Right atrium auricular region (tissue), 2 donors: ENCODE results near the gene BBS9. TPM values are rescaled to one million over a fixed set of nuclear protein-coding genes. Genes with fewer than 3 reads are reported as not detected.

Experiments used
- DNase-seq: peaks from one replicate; pipeline ENCODE4 v3.0.0-alpha.2; 2019; ENCODE audit warnings: low spot score
- H3K27ac ChIP-seq, 2 donors: fragments of 200-600 bp; sonication (generic); 1 replicate in 1 of 2; 2 replicates in 1 of 2; pipeline ENCODE4 v1.5.1; 2016 to 2019
- H3K27me3 ChIP-seq, 2 donors: fragments of 200-600 bp; sonication (generic); one replicate each; pipeline versions ENCODE4 v1.5.1 to v1.6.0; 2017 to 2019
- H3K36me3 ChIP-seq: fragments of 200-600 bp; sonication (generic); one replicate; pipeline ENCODE4 v1.5.1; 2016
- H3K4me1 ChIP-seq, 2 donors: fragments of 200-600 bp; sonication (generic); one replicate each; pipeline versions ENCODE4 v1.5.1 to v1.6.0; 2017 to 2019
- H3K4me3 ChIP-seq, 2 donors: fragments of 200-600 bp; sonication (generic); 1 replicate in 1 of 2; 2 replicates in 1 of 2; pipeline ENCODE4 v1.5.1; 2017 to 2019; ENCODE audit warnings: mild to moderate bottlenecking in 1 of 2, moderate library complexity in 1 of 2
- H3K9me3 ChIP-seq, 2 donors: fragments of 200-600 bp; sonication (generic); one replicate each; pipeline ENCODE4 v1.5.1; 2019
- total RNA-seq, 2 donors: library from RNA; depleted of rRNA; stranded (reverse); fragments of >200 nt; gene quantifications; one replicate each; pipeline ENCODE4 v1.1.0, GENCODE V29; 2016
- TF ChIP-seq, protein P1 (sequence below), 2 donors: fragments of 200-600 bp; sonication (generic); IDR thresholded peaks; one replicate each; pipeline ENCODE4 v1.5.1; 2019; ENCODE audit warnings: antibody characterized with exemption in 2 of 2

Gene BBS9
- total RNA-seq, 2 donors from 2014 or later: 13.3 to 13.8 TPM

DNA sequence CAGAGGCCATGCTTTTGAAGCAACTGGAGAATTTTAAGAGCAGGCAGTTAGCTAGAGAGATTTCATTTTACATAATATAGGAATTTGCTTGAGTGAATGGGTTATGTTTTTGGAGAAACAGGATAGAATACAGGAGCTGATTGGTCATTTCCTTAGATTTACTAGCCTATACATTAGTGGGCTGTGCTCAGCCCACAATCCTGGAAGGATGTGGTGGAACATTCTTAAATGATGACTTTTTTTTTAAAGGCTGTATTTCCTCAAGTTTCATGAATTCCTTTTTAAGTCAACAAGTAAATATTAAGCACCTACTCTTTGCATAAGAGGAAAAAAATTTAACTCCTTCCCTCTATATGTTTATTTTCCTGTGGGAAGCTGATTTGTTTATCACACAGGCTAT lies 461.6 kb downstream of the BBS9 start:
- H3K4me1 ChIP-seq: no peaks in the 10 kb centered on the region
- no peaks in the 10 kb centered on the region for H3K36me3 ChIP-seq
- TF ChIP-seq, protein P1, sequence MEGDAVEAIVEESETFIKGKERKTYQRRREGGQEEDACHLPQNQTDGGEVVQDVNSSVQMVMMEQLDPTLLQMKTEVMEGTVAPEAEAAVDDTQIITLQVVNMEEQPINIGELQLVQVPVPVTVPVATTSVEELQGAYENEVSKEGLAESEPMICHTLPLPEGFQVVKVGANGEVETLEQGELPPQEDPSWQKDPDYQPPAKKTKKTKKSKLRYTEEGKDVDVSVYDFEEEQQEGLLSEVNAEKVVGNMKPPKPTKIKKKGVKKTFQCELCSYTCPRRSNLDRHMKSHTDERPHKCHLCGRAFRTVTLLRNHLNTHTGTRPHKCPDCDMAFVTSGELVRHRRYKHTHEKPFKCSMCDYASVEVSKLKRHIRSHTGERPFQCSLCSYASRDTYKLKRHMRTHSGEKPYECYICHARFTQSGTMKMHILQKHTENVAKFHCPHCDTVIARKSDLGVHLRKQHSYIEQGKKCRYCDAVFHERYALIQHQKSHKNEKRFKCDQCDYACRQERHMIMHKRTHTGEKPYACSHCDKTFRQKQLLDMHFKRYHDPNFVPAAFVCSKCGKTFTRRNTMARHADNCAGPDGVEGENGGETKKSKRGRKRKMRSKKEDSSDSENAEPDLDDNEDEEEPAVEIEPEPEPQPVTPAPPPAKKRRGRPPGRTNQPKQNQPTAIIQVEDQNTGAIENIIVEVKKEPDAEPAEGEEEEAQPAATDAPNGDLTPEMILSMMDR (IDR thresholded peaks at IDR 0.05): no peak

DNA sequence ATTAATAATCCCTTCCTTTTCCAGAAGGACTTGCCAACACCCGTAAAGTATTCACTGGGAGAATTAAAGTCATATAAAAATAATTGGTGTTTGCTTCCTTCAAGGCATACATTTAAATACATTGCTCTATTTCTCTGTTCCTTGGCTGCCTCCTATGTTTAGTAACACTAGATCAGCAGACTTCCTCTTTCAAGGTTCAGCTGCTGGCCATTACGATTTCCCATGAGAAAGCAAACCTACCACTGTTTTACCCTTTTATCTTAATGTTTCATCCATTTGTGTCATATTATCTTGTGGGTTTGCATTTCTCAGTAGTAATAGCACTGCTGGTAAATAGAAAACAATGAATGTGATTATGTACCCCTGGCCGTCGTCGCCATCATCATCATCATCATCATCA lies 462.1 kb downstream of the BBS9 start:
- no peaks in the 10 kb centered on the region for H3K27me3 ChIP-seq
- H3K36me3 ChIP-seq: no peaks in the 10 kb centered on the region
- no peak overlapping the region for H3K27ac ChIP-seq
- H3K9me3 ChIP-seq: no peaks in the 10 kb centered on the region
- H3K4me1 ChIP-seq: no peaks in the 10 kb centered on the region
- no peak overlapping the region for H3K4me3 ChIP-seq
- DNase-seq: no peak
- TF ChIP-seq, protein P1 (IDR thresholded peaks at IDR 0.05): no peak

More for the DNA sequence above, 461.6 kb downstream of the BBS9 start:
- no peaks in the 10 kb centered on the region for H3K27me3 ChIP-seq
- H3K4me3 ChIP-seq: no peak overlapping the region
- H3K27ac ChIP-seq: no peak overlapping the region
- DNase-seq: no peak
- H3K9me3 ChIP-seq: no peaks in the 10 kb centered on the region

DNA sequence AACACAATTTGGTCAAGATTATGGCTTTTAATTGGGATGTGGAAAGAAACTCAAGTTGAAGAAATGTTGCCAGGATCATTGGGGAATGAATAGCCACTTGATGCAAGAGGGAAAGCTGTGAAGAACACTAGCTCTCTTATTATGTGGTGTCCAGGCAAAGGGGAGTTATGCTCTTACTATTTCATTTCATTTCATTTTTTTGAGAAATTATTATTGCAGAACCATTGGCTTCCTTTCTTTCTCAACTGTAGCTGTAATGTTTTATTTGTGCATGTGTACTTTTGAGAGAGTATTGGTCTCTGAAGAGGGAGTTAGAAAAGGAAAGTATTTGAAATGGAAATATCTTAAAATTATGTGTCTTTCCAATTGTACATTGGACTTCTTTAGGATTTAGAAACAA lies 463.4 kb downstream of the BBS9 start:
- no peaks in the 10 kb centered on the region for H3K36me3 ChIP-seq
- no peaks in the 10 kb centered on the region for H3K9me3 ChIP-seq
- H3K4me1 ChIP-seq: no peaks in the 10 kb centered on the region
- TF ChIP-seq, protein P1 (IDR thresholded peaks at IDR 0.05): no peak
- H3K27me3 ChIP-seq: no peaks in the 10 kb centered on the region
- DNase-seq: no peak
- H3K27ac ChIP-seq: no peak overlapping the region
- H3K4me3 ChIP-seq: no peak overlapping the region

DNA sequence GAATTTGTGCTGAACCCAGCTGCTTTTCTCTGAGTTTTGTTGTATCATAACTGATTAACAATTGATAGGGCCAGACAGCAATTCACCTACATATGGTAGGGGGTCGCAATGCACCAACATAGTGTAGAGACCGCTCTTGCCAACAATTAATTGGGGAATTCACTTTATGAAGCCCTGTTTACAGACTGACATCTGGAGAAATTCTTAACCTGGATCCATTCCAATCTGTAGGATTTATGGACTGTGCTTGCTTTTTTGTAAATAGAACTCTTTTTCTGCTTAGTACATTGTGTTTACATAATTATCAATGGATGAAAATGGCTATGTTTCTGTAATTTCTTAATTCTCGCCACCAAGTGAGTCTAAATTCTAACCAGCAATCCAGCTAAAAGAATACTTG lies 464.2 kb downstream of the BBS9 start:
- Histone ChIP-seq H3K36me3 (no peaks in the 10 kb centered on the region), H3K27ac (no peak overlapping the region)

DNA sequence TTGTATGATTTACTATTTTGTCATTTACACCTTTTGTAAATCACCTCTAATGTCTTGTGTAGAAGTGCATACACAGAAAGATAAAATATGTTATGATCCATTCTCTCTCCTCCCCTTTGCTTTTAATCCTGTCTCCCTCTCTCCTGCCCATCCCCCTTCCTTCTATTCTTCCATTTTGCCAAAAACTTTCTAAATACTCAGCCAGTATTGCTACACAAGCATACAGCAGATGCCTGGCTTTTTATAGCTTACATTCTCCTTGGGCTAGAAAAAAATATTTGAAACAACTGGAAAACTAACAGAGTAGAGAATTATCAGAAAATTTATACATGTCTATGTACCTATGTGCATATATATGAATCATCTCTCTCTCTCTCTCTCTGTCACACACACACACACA lies 467.3 kb downstream of the BBS9 start:
- no peaks in the 10 kb centered on the region for H3K36me3 ChIP-seq
- H3K27ac ChIP-seq: no peak overlapping the region
- no peaks in the 10 kb centered on the region for H3K27me3 ChIP-seq
- no peaks in the 10 kb centered on the region for H3K4me1 ChIP-seq
- TF ChIP-seq, protein P1 (IDR thresholded peaks at IDR 0.05): no peak
- no peaks in the 10 kb centered on the region for H3K9me3 ChIP-seq
- H3K4me3 ChIP-seq: no peak overlapping the region
- no peak for DNase-seq

More for the DNA sequence above, 464.2 kb downstream of the BBS9 start:
- Histone ChIP-seq H3K4me3 (no peak overlapping the region), H3K27me3 (no peaks in the 10 kb centered on the region), H3K9me3 (no peaks in the 10 kb centered on the region), H3K4me1 (no peaks in the 10 kb centered on the region)
- TF ChIP-seq, protein P1 (IDR thresholded peaks at IDR 0.05): no peak
- DNase-seq: no peak

DNA sequence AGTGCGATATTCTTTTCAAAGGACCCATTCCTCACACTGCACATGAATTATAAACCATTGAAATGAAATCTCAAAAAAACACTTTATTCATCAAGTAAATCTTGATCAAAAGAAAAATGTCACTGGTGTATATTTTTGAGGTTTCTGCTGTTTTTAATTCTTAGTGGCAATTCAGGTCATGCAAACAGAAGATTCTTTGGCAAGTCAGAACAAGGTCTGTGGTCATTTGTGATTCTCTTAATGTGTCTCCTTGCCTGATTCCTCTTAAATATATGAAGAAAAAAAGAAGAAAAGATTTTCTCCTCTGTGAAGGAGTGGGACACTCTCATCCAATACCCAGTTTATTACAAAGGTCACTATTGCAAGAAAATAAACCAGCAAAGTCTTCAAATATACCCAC lies 467.8 kb downstream of the BBS9 start:
- H3K9me3 ChIP-seq: no peaks in the 10 kb centered on the region
- no peaks in the 10 kb centered on the region for H3K27me3 ChIP-seq
- no peaks in the 10 kb centered on the region for H3K36me3 ChIP-seq
- DNase-seq: no peak
- H3K4me3 ChIP-seq: no peak overlapping the region
- TF ChIP-seq, protein P1 (IDR thresholded peaks at IDR 0.05): no peak
- H3K27ac ChIP-seq: no peak overlapping the region
- H3K4me1 ChIP-seq: no peaks in the 10 kb centered on the region
